ENCODE data around the gene ARHGAP44.

GRCh38 chr17:12936501-12936900 is 147.2 kb downstream of the ARHGAP44 start:
- TF ChIP-seq POLR2A (IDR thresholded peaks at IDR 0.05; ENCODE audit: low read depth): no peak
- TF ChIP-seq POLR2AphosphoS5 (IDR thresholded peaks at IDR 0.05): no peak
- no peak for TF ChIP-seq CTCF (IDR thresholded peaks at IDR 0.05)

All from esophagus muscularis mucosa (tissue), 3 donors.